Measurements from ENCODE around the gene KCTD20.

The KCTD20 gene

GRCh38 chr6:36504181-36504580 is 61.4 kb downstream of the KCTD20 start:
- no peak overlapping the region for H3K18ac ChIP-seq (ENCODE audit: low read length)
- no peak overlapping the region for H2BK120ac ChIP-seq (ENCODE audit: low read depth, low read length)
- no peak overlapping the region for H3K9ac ChIP-seq (ENCODE audit: low read depth, low read length, poor library complexity)
- H3K27me3 ChIP-seq (ENCODE audit: control insufficient read depth in 3 of 3, insufficient read depth in 3 of 3, low read depth in 1 of 3, low read length in 3 of 3) = peaks cover 0 to 2% (median 0%) of the 10 kb centered on the region in 3 experiments
- H3K79me1 ChIP-seq (ENCODE audit: low read depth, low read length) = peaks cover 1% of the 10 kb centered on the region
- no peak overlapping the region for H3K4ac ChIP-seq (ENCODE audit: low read length)
- H2AK5ac ChIP-seq (ENCODE audit: low read depth, low read length) = no peak overlapping the region
- H3K9me3 ChIP-seq (replicated peaks in 1 of 2; ENCODE audit: control insufficient read depth in 2 of 2, insufficient read depth in 1 of 2, low read depth in 1 of 2, low read length in 2 of 2) = no peaks in the 10 kb centered on the region
- no peak overlapping the region for H2BK15ac ChIP-seq (ENCODE audit: low read length)
- H3K27ac ChIP-seq (replicated peaks; ENCODE audit: low read length) = no peak overlapping the region
- H2BK5ac ChIP-seq (ENCODE audit: low read length) = no peak overlapping the region
- H3K23ac ChIP-seq (ENCODE audit: low read depth, low read length, poor library complexity) = no peak overlapping the region
- H3K4me2 ChIP-seq (ENCODE audit: insufficient read depth, low read length, poor library complexity, severe bottlenecking) = no peak overlapping the region
- H4K8ac ChIP-seq (ENCODE audit: low read depth, low read length) = no peak overlapping the region
- H3K14ac ChIP-seq (ENCODE audit: low read length) = no peak overlapping the region
- H2BK12ac ChIP-seq (ENCODE audit: low read length) = no peak overlapping the region
- no peak overlapping the region for H3K4me3 ChIP-seq (ENCODE audit: low read length in 2 of 2)
- peaks cover 5 to 83% of the 10 kb centered on the region in 2 donors for H3K36me3 ChIP-seq (replicated peaks in 1 of 2; ENCODE audit: control insufficient read depth in 2 of 2, insufficient read depth in 2 of 2, low read length in 2 of 2)
- no CpG with 5 or more reads among the region's 3 CpGs for WGBS, 2 donors (ENCODE audit: extremely low coverage in 2 of 2, insufficient read length in 2 of 2, insufficient replicate concordance in 1 of 2)
- no peak overlapping the region for H4K91ac ChIP-seq (ENCODE audit: low read depth, low read length, poor library complexity)
- H3K4me1 ChIP-seq (ENCODE audit: control insufficient read depth in 2 of 2, insufficient read depth in 1 of 2, low read depth in 1 of 2, low read length in 2 of 2) = peaks cover 0 to 1% of the 10 kb centered on the region in 2 donors
- no peak overlapping the region for H2AFZ ChIP-seq (ENCODE audit: low read length)
- no peak for DNase-seq (ENCODE audit: low spot score)

DNA sequence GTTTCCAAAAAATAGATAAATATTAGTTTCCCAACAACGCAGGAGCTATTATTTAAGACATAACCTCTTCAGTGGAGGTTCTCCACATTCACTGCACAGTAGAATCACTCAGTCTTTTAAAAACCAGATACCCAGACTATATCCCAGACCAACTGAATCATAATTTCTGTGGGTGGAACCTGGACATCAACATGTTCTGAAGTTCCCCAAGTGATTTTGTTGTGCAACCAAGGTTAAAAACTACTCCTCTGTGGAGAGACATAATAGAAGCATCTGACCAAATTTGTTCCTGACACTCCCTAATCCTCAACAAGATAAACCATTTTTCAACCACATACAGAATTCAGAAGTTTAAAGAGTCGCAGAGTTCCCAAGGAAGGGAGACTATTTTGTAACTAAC is 62.2 kb downstream of the KCTD20 start:
- Histone ChIP-seq H3K4me1 (ENCODE audit: control insufficient read depth in 2 of 2, insufficient read depth in 1 of 2, low read depth in 1 of 2, low read length in 2 of 2) (no peaks in the 10 kb centered on the region), H3K9me3 (replicated peaks in 1 of 2; ENCODE audit: control insufficient read depth in 2 of 2, insufficient read depth in 1 of 2, low read depth in 1 of 2, low read length in 2 of 2) (peaks cover 5 to 8% of the 10 kb centered on the region in 2 donors), H3K36me3 (replicated peaks in 1 of 2; ENCODE audit: control insufficient read depth in 2 of 2, insufficient read depth in 2 of 2, low read length in 2 of 2) (peaks cover 5 to 82% of the 10 kb centered on the region in 2 donors), H3K27me3 (ENCODE audit: control insufficient read depth in 3 of 3, insufficient read depth in 3 of 3, low read depth in 1 of 3, low read length in 3 of 3) (no peaks in the 10 kb centered on the region), H2BK120ac (ENCODE audit: low read depth, low read length) (no peak overlapping the region), H2AK5ac (ENCODE audit: low read depth, low read length) (no peak overlapping the region), H3K23ac (ENCODE audit: low read depth, low read length, poor library complexity) (no peak overlapping the region), H4K91ac (ENCODE audit: low read depth, low read length, poor library complexity) (no peak overlapping the region), H3K14ac (ENCODE audit: low read length) (no peak overlapping the region), H2BK12ac (ENCODE audit: low read length) (no peak overlapping the region), H3K27ac (replicated peaks; ENCODE audit: low read length) (no peak overlapping the region), H3K9ac (ENCODE audit: low read depth, low read length, poor library complexity) (no peak overlapping the region), H3K18ac (ENCODE audit: low read length) (no peak overlapping the region), H2AFZ (ENCODE audit: low read length) (no peak overlapping the region), H3K4me2 (ENCODE audit: insufficient read depth, low read length, poor library complexity, severe bottlenecking) (no peak overlapping the region), H3K4me3 (ENCODE audit: low read length in 2 of 2) (no peak overlapping the region), H2BK15ac (ENCODE audit: low read length) (no peak overlapping the region), H2BK5ac (ENCODE audit: low read length) (no peak overlapping the region), H3K79me1 (ENCODE audit: low read depth, low read length) (no peaks in the 10 kb centered on the region), H3K4ac (ENCODE audit: low read length) (no peak overlapping the region), H4K8ac (ENCODE audit: low read depth, low read length) (no peak overlapping the region)
- no peak for DNase-seq (ENCODE audit: low spot score)
- no CpG with 5 or more reads among the region's 2 CpGs for WGBS, 2 donors (ENCODE audit: extremely low coverage in 2 of 2, insufficient read length in 2 of 2, insufficient replicate concordance in 1 of 2)

DNA sequence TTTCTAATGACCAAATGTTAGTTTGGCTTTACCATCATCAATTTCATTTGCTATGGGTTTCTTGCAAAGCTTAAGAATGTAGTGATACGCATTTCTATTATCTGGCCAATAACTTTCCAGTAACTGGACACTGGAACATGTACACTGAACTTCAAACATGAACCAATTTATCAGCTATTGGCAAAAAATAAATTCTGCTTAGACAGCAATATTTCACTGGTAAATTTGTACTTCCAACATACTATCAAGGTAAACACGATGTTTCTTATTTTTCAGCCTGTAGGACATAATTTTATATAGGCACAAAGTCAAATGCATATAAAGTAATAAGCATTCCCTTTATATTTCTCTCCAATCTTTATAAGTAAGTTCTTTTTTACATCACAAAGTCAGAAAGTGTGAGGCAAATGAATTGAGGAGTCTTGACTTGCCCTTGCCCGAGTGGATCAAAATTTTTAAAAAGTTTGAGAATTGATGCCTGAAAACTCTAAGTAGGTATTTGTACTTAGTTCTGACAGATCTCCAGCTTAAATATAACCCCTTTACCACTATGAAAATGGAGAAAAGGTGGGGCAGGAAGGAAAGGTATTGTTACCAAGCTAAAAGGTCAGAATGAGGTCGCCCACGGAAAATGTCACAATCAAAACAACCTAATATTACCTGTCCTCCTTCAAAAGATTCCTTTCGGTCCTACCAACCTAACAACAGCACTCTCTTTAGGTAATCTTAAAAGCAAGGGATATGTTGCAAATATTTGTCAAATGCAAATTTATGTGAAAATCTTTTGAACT is 63.1 kb downstream of the KCTD20 start:
- H2BK15ac ChIP-seq (ENCODE audit: low read length) = no peak overlapping the region
- H4K8ac ChIP-seq (ENCODE audit: low read depth, low read length) = no peak overlapping the region
- H2BK120ac ChIP-seq (ENCODE audit: low read depth, low read length) = no peak overlapping the region
- no peak overlapping the region for H2BK5ac ChIP-seq (ENCODE audit: low read length)
- H4K91ac ChIP-seq (ENCODE audit: low read depth, low read length, poor library complexity) = no peak overlapping the region
- H2BK12ac ChIP-seq (ENCODE audit: low read length) = no peak overlapping the region
- DNase-seq (ENCODE audit: low spot score) = no peak
- no peak overlapping the region for H3K14ac ChIP-seq (ENCODE audit: low read length)
- H3K4me3 ChIP-seq (ENCODE audit: low read length in 2 of 2) = no peak overlapping the region
- WGBS, 2 donors (ENCODE audit: extremely low coverage in 2 of 2, insufficient read length in 2 of 2, insufficient replicate concordance in 1 of 2) = no CpG with 5 or more reads among the region's 6 CpGs
- H2AFZ ChIP-seq (ENCODE audit: low read length) = no peak overlapping the region
- H3K36me3 ChIP-seq (replicated peaks in 1 of 2; ENCODE audit: control insufficient read depth in 2 of 2, insufficient read depth in 2 of 2, low read length in 2 of 2) = peaks cover 12 to 86% of the 10 kb centered on the region in 2 donors
- no peaks in the 10 kb centered on the region for H3K27me3 ChIP-seq (ENCODE audit: control insufficient read depth in 3 of 3, insufficient read depth in 3 of 3, low read depth in 1 of 3, low read length in 3 of 3)
- no peak overlapping the region for H3K9ac ChIP-seq (ENCODE audit: low read depth, low read length, poor library complexity)
- H3K4ac ChIP-seq (ENCODE audit: low read length) = no peak overlapping the region
- no peak overlapping the region for H3K18ac ChIP-seq (ENCODE audit: low read length)
- no peak overlapping the region for H2AK5ac ChIP-seq (ENCODE audit: low read depth, low read length)
- H3K23ac ChIP-seq (ENCODE audit: low read depth, low read length, poor library complexity) = no peak overlapping the region
- no peak overlapping the region for H3K27ac ChIP-seq (replicated peaks; ENCODE audit: low read length)
- no peaks in the 10 kb centered on the region for H3K79me1 ChIP-seq (ENCODE audit: low read depth, low read length)
- no peaks in the 10 kb centered on the region for H3K4me1 ChIP-seq (ENCODE audit: control insufficient read depth in 2 of 2, insufficient read depth in 1 of 2, low read depth in 1 of 2, low read length in 2 of 2)
- peaks cover 10 to 16% of the 10 kb centered on the region in 2 donors for H3K9me3 ChIP-seq (replicated peaks in 1 of 2; ENCODE audit: control insufficient read depth in 2 of 2, insufficient read depth in 1 of 2, low read depth in 1 of 2, low read length in 2 of 2)
- no peak overlapping the region for H3K4me2 ChIP-seq (ENCODE audit: insufficient read depth, low read length, poor library complexity, severe bottlenecking)

DNA sequence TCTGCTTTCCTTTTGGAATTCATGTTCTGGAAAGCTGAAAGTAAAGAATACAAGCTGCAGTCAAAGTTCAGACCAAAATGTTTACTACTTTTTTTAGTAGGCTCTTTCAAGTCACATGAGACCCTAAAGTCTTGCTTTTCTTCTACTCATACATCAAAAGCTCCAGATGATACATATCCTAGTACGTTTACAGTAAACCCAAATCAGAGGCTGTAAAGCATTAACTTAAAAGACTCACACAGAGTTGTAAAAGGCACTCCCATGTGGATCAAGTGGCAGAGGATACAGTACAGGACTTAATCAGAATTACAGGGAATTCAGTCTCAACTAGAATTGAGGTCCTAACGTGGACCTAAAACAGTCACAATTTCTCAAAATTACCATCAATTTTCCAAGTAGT is 63.8 kb downstream of the KCTD20 start:
- no peak overlapping the region for H4K91ac ChIP-seq (ENCODE audit: low read depth, low read length, poor library complexity)
- no peak overlapping the region for H2AK5ac ChIP-seq (ENCODE audit: low read depth, low read length)
- H3K4ac ChIP-seq (ENCODE audit: low read length) = no peak overlapping the region
- H3K79me1 ChIP-seq (ENCODE audit: low read depth, low read length) = no peaks in the 10 kb centered on the region
- no peak overlapping the region for H3K4me3 ChIP-seq (ENCODE audit: low read length in 2 of 2)
- H4K8ac ChIP-seq (ENCODE audit: low read depth, low read length) = no peak overlapping the region
- H3K4me2 ChIP-seq (ENCODE audit: insufficient read depth, low read length, poor library complexity, severe bottlenecking) = no peak overlapping the region
- no peak overlapping the region for H3K18ac ChIP-seq (ENCODE audit: low read length)
- DNase-seq (ENCODE audit: low spot score) = no peak
- H3K23ac ChIP-seq (ENCODE audit: low read depth, low read length, poor library complexity) = no peak overlapping the region
- no peaks in the 10 kb centered on the region for H3K27me3 ChIP-seq (ENCODE audit: control insufficient read depth in 3 of 3, insufficient read depth in 3 of 3, low read depth in 1 of 3, low read length in 3 of 3)
- H2BK5ac ChIP-seq (ENCODE audit: low read length) = no peak overlapping the region
- H3K14ac ChIP-seq (ENCODE audit: low read length) = no peak overlapping the region
- H3K27ac ChIP-seq (replicated peaks; ENCODE audit: low read length) = no peak overlapping the region
- no CpG with 5 or more reads among the region's 2 CpGs for WGBS, 2 donors (ENCODE audit: extremely low coverage in 2 of 2, insufficient read length in 2 of 2, insufficient replicate concordance in 1 of 2)
- H2BK12ac ChIP-seq (ENCODE audit: low read length) = no peak overlapping the region
- H2AFZ ChIP-seq (ENCODE audit: low read length) = no peak overlapping the region
- no peak overlapping the region for H2BK120ac ChIP-seq (ENCODE audit: low read depth, low read length)
- H3K4me1 ChIP-seq (ENCODE audit: control insufficient read depth in 2 of 2, insufficient read depth in 1 of 2, low read depth in 1 of 2, low read length in 2 of 2) = no peaks in the 10 kb centered on the region
- H3K36me3 ChIP-seq (replicated peaks in 1 of 2; ENCODE audit: control insufficient read depth in 2 of 2, insufficient read depth in 2 of 2, low read length in 2 of 2) = peaks cover 12 to 88% of the 10 kb centered on the region in 2 donors
- peaks cover 10 to 17% of the 10 kb centered on the region in 2 donors for H3K9me3 ChIP-seq (replicated peaks in 1 of 2; ENCODE audit: control insufficient read depth in 2 of 2, insufficient read depth in 1 of 2, low read depth in 1 of 2, low read length in 2 of 2)
- H2BK15ac ChIP-seq (ENCODE audit: low read length) = no peak overlapping the region
- no peak overlapping the region for H3K9ac ChIP-seq (ENCODE audit: low read depth, low read length, poor library complexity)
